Prostate gland (tissue), 2 donors: Measurements from ENCODE around the gene CPLX3. TPM values are rescaled to one million over a fixed set of nuclear protein-coding genes. Genes with fewer than 3 reads are reported as not detected.

Source experiments
- DNase-seq: peaks from one replicate; pipeline ENCODE4 v3.0.0-alpha.2; 2019; ENCODE audit warnings: low spot score
- H3K27ac ChIP-seq, 2 donors: fragments of 200-600 bp; sonication (generic); 2 replicates each; pipeline ENCODE4 v1.5.1; 2017 to 2019
- H3K27me3 ChIP-seq: fragments of 200-600 bp; sonication (generic); replicated peaks from 2 replicates; pipeline ENCODE4 v1.5.1; 2019; ENCODE audit not compliant: insufficient read depth
- H3K36me3 ChIP-seq, 2 donors: fragments of 200-600 bp; sonication (generic); 1 replicate in 1 of 2; 2 replicates in 1 of 2; pipeline versions ENCODE4 v1.5.1 to v1.8.1; 2017 to 2019
- H3K4me1 ChIP-seq: fragments of 200-600 bp; sonication (generic); replicated peaks from 2 replicates; pipeline ENCODE4 v1.5.1; 2019
- H3K4me3 ChIP-seq, 2 donors: fragments of 200-600 bp; sonication (generic); 2 replicates each; pipeline ENCODE4 v1.5.1; 2017 to 2019
- H3K9me3 ChIP-seq: fragments of 200-600 bp; sonication (generic); 2 replicates; pipeline ENCODE4 v1.5.1; 2017
- POLR2A ChIP-seq: fragments of 450-650 bp; IDR thresholded peaks from one replicate; pipeline ENCODE4 v1.6.1; 2016; ENCODE audit warnings: antibody characterized with exemption, mild to moderate bottlenecking
- POLR2AphosphoS5 ChIP-seq: sonication (generic); formaldehyde crosslinking; IDR thresholded peaks from one replicate; pipeline ENCODE4 v1.6.1; 2017; ENCODE audit warnings: antibody characterized with exemption
- WGBS: methylation state at CpG from one replicate; pipeline ENCODE4 v1.1.5; 2018; 5-methylcytosine and 5-hydroxymethylcytosine counted together
- intact Hi-C: fragments of 100-400 bp; cut with DNase I; formaldehyde crosslinking; loops from one replicate; pipeline ENCODE4 v1.14.2; 2022
- total RNA-seq, 2 donors: library from RNA; depleted of rRNA; stranded (reverse); fragments of >200 nt; gene quantifications; one replicate each; pipeline ENCODE4 v1.1.0, GENCODE V29; 2016
- TF ChIP-seq, protein P1 (sequence below), 4 experiments: fragments of 200-600 bp in 2 of 4; fragments of 450-650 bp in 2 of 4; sonication (generic) in 2 of 4; IDR thresholded peaks; 1 replicate in 3 of 4; 2 replicates in 1 of 4; pipeline ENCODE4 v1.5.1; 2016 to 2019; ENCODE audit warnings: antibody characterized with exemption in 4 of 4, mild to moderate bottlenecking in 2 of 4, moderate library complexity in 2 of 4

The CPLX3 gene
- total RNA-seq, 2 donors from 2014 or later: 40.5 to 59.8 TPM

DNA sequence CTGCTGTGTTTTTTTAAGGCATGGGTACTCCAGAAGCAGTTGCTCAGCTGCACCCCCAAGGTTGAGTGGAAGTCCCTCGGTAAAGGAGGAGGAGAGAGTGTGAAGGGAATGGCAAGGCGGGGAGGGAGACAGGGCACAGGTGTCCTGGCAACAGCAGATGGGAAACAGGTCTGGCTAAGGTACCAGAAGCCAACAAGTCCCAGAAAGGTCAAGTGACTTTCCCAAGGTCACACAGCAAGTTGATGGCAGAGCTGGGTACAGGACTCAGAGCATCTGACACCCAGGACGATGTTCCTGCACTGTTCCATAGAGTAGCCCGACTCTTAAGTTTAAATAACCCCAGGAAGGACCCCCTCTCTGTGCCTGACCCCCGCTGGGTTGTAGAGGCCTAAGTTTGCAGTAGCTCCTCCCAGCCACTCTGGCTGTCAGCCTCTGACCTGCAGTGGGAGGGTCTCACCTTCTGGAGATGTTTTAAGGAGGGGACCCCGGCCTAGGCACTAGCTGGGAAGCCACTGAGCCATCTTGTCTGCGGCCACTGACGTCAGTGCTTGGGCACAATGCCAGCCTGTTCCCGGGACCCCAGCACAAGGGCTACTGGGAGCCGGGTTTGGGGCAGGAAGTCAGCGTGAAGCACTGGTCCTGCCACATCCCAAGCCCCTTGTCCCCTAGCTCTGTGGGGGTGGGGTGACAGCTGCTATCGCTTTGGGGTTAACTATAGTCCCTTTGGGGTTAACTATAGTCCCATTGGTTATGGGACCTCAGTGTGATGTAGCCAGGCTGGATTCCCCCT is 34.0 kb upstream of the CPLX3 start:
- Histone ChIP-seq H3K27ac (no peak overlapping the region), H3K36me3 (no peaks in the 10 kb centered on the region), H3K4me1 (peaks cover 18% of the 10 kb centered on the region), H3K27me3 (no peaks in the 10 kb centered on the region), H3K9me3 (no peaks in the 10 kb centered on the region), H3K4me3 (no peak overlapping the region)
- intact Hi-C loops: no loop called here
- 72% methylated on average over 12 of the region's 12 CpGs for WGBS
- no peak for TF ChIP-seq POLR2AphosphoS5
- TF ChIP-seq, protein P1, sequence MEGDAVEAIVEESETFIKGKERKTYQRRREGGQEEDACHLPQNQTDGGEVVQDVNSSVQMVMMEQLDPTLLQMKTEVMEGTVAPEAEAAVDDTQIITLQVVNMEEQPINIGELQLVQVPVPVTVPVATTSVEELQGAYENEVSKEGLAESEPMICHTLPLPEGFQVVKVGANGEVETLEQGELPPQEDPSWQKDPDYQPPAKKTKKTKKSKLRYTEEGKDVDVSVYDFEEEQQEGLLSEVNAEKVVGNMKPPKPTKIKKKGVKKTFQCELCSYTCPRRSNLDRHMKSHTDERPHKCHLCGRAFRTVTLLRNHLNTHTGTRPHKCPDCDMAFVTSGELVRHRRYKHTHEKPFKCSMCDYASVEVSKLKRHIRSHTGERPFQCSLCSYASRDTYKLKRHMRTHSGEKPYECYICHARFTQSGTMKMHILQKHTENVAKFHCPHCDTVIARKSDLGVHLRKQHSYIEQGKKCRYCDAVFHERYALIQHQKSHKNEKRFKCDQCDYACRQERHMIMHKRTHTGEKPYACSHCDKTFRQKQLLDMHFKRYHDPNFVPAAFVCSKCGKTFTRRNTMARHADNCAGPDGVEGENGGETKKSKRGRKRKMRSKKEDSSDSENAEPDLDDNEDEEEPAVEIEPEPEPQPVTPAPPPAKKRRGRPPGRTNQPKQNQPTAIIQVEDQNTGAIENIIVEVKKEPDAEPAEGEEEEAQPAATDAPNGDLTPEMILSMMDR (IDR thresholded peaks at IDR 0.05): no peak
- no peak for DNase-seq

DNA sequence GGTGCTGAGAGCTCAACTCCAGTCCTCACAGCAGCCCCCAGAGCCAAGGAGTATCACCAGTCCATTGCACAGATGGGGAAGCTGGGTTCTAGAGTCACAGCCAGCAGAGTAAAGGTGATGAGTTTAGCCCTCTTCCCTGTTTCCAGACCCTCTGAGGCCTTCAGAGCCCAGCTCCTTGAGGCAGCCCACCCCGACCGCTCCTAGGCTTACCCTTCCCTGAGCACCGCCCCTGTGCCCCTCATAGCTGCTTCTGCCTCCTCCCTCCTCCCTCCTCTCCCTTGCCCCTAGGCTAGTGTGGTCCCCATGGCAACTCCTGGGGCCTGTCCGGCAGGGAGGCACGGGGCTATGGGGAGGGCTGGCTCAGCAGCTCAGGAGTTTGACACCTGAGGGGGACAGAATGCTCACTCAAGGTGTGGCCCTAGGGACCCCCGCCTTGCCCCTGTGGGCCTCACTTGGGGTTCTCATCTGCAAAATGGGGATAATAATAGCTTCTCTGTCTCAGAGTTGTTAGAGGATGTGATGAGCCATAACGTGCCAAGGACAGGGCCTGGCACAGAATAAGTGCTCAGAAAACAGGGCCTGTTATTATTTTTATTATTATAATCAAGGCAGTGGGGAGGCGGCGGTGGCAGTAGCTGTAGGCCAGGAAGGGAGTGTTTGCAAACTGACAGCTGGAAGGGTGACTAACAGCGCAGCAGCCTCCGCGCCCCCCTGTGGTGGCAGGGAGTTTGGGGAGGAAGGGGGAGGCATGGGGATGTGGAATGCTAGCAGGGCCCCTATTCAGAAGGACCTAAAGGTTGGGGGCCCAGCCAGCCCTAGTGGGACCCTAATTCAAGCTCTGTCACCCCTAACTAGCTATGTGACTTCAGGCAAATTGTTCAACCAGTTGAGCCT is 33.0 kb upstream of the CPLX3 start:
- DNase-seq: no peak
- WGBS: 75% methylated on average over 12 of the region's 12 CpGs
- Histone ChIP-seq H3K36me3 (no peaks in the 10 kb centered on the region), H3K27me3 (no peaks in the 10 kb centered on the region), H3K27ac (no peak overlapping the region), H3K4me1 (peaks cover 19% of the 10 kb centered on the region), H3K9me3 (no peaks in the 10 kb centered on the region), H3K4me3 (no peak overlapping the region)
- TF ChIP-seq, protein P1 (IDR thresholded peaks at IDR 0.05): no peak
- TF ChIP-seq POLR2A (no peak), POLR2AphosphoS5 (no peak)
- intact Hi-C loops: no loop called here

DNA sequence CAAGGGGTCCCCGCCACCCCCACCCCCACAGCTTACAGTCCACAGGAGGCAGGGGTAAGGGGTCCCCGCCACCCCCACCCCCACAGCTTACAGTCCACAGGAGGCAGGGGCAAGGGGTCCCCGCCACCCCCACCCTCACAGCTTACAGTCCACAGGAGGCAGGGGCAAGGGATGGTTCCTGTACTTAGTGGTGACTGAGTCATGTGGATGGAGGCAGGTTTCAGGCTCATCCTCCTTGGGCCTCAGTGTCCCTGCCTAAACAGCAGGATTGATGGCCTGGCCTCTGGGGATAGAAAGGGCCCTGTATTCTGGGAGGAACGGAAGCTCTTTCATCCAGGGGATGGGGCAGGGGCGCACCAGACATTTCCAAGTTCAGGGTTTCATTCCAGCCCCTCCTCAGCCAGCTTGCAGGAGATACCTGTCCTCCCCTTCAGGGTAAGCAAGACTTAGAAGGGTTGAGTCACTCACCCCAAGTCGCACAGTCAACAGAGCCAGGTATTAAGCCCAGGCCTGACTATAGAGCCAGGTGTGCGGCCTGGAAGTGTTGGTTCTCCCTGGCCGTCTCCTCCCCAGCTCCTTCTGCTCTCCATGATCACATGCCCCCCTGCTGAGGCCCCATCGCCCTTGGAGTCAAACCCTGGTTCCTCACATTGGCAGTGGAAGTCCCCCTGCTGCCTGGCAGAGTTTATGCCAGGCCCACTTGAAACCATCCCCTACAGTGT is 32.0 kb upstream of the CPLX3 start:
- H3K27ac ChIP-seq: no peak overlapping the region
- no peak overlapping the region for H3K4me3 ChIP-seq
- DNase-seq: no peak
- WGBS: 90% methylated on average over 7 of the region's 9 CpGs
- intact Hi-C loops: no loop called here
- no peaks in the 10 kb centered on the region for H3K9me3 ChIP-seq
- TF ChIP-seq, protein P1 (IDR thresholded peaks at IDR 0.05): no peak
- no peak for TF ChIP-seq POLR2AphosphoS5
- TF ChIP-seq POLR2A: no peak
- H3K4me1 ChIP-seq: peaks cover 18% of the 10 kb centered on the region
- no peaks in the 10 kb centered on the region for H3K36me3 ChIP-seq
- no peaks in the 10 kb centered on the region for H3K27me3 ChIP-seq

DNA sequence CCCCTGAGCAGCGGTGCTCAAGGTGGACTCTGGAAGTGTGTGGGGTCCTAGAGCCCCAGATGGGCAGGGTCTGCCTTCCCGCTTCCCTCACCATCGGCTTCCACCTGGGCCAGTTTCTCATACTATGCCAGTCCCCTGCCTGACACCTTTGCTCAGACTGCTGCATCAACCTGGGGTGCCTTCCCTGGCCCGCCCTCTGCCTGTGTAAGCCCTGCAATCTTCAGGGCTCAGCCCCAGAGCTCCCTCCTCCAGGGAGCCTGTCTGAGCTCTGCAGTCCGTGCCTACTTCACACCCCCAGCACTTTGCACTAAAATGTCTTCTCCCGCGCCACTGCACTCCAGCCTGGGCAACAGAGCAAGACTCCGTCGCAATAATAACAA is 31.5 kb upstream of the CPLX3 start:
- no peak for DNase-seq
- Histone ChIP-seq H3K27me3 (no peaks in the 10 kb centered on the region), H3K36me3 (no peaks in the 10 kb centered on the region), H3K9me3 (no peaks in the 10 kb centered on the region), H3K4me3 (no peak overlapping the region), H3K27ac (no peak overlapping the region), H3K4me1 (peaks cover 19% of the 10 kb centered on the region)
- 97% methylated on average over 9 of the region's 9 CpGs for WGBS
- intact Hi-C loops: no loop called here
- TF ChIP-seq POLR2A: no peak
- TF ChIP-seq POLR2AphosphoS5: no peak
- TF ChIP-seq, protein P1 (IDR thresholded peaks at IDR 0.05): no peak
